COLO829 (cell line): ENCODE data around the gene CFAP74.

ENCODE experiments used
- DNase-seq: peaks from one replicate; pipeline ENCODE4 v3.0.0; 2012; ENCODE audit warnings: low spot score

The CFAP74 gene

GRCh38 chr1:1872329-1872994, 131.1 kb downstream of the CFAP74 start:
- no peak for DNase-seq
